Measurements from ENCODE around the gene DNAL1.

DNA sequence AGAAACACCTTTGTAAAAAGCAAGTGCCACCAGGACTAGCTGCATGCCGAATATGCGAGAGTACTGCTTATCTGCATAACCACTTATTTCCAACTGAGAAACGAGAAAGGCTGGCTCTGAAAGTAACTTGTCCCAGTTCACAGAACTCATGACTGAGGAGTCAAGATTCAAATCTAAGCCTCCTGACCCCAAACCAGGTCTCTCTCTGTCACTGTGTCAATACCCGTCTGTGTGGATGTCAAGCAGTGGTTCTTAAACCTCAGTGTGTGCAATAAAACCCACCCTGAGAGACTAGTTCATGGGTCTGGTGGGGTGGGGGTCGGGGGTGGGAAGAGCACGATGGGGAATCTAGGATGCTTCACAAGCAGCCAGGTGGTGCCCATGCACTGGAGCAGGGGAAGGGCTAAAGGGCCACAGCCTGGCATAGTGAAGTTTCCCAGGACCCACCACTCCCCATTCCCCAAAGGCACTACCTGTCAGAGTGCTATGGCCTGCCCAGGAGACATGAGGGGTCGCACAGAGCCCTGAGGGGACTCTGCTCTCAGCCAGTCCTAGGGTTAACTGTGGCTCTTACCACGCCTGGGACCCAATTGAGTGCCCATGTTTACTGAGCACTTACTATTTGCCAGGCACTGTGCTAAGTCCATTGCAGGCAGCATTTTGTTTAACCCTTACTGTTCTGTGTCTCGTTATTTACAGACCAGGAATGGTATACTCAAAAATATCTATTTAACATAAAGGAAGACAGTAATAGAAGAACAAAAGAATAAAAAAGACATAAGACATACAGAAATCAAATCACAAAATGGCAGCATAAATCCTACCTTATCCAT is 102.8 kb downstream of the DNAL1 start:
- TF ChIP-seq, protein P1, sequence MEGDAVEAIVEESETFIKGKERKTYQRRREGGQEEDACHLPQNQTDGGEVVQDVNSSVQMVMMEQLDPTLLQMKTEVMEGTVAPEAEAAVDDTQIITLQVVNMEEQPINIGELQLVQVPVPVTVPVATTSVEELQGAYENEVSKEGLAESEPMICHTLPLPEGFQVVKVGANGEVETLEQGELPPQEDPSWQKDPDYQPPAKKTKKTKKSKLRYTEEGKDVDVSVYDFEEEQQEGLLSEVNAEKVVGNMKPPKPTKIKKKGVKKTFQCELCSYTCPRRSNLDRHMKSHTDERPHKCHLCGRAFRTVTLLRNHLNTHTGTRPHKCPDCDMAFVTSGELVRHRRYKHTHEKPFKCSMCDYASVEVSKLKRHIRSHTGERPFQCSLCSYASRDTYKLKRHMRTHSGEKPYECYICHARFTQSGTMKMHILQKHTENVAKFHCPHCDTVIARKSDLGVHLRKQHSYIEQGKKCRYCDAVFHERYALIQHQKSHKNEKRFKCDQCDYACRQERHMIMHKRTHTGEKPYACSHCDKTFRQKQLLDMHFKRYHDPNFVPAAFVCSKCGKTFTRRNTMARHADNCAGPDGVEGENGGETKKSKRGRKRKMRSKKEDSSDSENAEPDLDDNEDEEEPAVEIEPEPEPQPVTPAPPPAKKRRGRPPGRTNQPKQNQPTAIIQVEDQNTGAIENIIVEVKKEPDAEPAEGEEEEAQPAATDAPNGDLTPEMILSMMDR (IDR thresholded peaks at IDR 0.05), result no peak
- no peak for TF ChIP-seq POLR2A (IDR thresholded peaks at IDR 0.05)
